Regular cardiac myocyte (primary cell): ENCODE results near the gene LCE3C. TPM values are rescaled to one million over a fixed set of nuclear protein-coding genes. Genes with fewer than 3 reads are reported as not detected.

Source experiments
- total RNA-seq: library from RNA; depleted of rRNA; stranded (reverse); fragments of >200 nt; gene quantifications from 2 replicates; pipeline ENCODE4 v1.2.3, GENCODE V29; 2014

LCE3C gene, protein sequence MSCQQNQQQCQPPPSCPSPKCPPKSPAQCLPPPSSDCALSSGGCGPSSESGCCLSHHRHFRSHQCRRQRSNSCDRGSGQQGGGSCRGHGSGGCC
- not detected in 2 replicates for total RNA-seq

DNA sequence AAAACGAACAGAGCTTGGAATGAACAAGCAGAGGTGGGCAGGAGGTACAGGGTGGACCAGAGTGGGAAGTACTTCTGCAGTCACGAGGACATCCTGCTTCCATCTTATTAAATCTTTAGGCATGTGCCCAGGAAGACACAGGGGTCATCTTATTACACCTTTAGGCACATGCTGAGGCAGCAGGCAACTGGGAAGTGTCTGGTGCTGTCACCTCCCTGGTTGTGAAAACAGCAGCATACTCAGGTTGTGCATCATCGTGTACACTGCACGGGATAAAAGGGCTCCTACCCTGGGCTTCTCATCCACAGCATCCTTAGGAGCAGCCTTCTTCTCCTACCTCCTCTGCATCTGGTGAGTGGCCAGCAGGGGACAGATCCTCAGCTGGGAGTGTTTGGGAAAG is at the start of gene LCE3C:
LCE3C (plus strand) TSS at position 301 of the 400 bp plus-strand sequence. CDS start 498 bp downstream, outside the sequence.

GRCh38 chr1:152566681-152567080 is 33.4 kb upstream of the LCE3C start, which contains the start of gene LCE3E:
LCE3E (minus strand) TSS chr1:152566780; CDS start chr1:152566208, 572 bp downstream.

DNA sequence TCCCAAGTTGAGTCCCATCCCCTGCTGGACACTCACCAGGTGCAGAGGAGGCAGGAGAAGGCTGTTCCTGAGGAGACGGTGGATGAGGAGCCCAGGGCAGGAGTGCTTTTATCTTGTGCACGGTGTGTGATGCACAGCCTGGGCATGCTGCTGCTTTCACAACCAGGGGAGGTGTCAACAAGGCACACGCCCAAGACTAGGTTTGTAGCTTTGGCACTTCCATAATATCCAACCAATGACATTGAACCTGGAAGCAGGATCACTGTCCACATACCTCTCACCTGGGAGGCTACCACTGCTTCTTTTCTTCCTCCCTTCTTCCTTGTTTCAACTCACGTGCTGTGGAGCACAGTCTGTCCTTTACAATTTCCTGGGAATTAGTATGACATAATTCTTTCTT is 19.6 kb upstream of the LCE3C start, which contains the start of gene LCE3D:
LCE3D (minus strand) TSS at position 84 of the 400 bp plus-strand sequence. CDS start 580 bp downstream, outside the sequence.

DNA sequence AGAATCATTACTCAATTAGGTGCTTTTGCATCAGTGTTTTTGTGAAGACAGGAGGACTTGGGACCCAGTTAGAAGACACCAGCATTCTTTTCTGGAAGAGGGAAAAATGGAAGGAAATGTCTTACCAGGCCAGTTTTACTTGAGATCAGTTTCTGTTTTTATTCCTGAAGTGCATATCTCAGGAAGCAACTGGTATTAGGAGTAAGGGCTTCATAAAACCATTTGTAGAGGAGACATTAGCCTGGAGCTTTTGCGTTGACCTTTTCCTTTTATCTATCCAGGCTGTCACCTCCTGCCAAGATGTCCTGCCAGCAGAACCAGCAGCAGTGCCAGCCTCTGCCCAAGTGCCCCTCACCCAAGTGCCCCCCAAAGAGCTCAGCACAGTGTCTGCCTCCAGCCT is 13.5 kb downstream of the LCE3C start, which contains the start of gene LCE3B:
LCE3B (plus strand) TSS at position 301 of the 400 bp plus-strand sequence; CDS start at position 301, 0 bp downstream.

GRCh38 chr1:152622803-152623202 is 22.8 kb downstream of the LCE3C start, which contains the start of gene LCE3A:
LCE3A (minus strand) TSS chr1:152623103; CDS start chr1:152623103, 0 bp downstream.

Other genes starting within 250 kb of the LCE3C start
- gene FLG2, start 240.2 kb upstream of the LCE3C start, total RNA-seq, result not detected in 2 replicates
- not detected in 2 replicates for gene CRNN, start 186.0 kb upstream of the LCE3C start, total RNA-seq
- not detected in 2 replicates for gene LCE5A, start 89.4 kb upstream of the LCE3C start, total RNA-seq
- gene CRCT1, start 85.8 kb upstream of the LCE3C start, total RNA-seq, result not detected in 2 replicates
- not detected in 2 replicates for gene LCE3E, start 33.5 kb upstream of the LCE3C start, total RNA-seq
- gene LCE3D, start 19.7 kb upstream of the LCE3C start, total RNA-seq, result not detected in 2 replicates
- not detected in 2 replicates for gene LCE3B, start 13.6 kb downstream of the LCE3C start, total RNA-seq
- gene LCE3A, start 22.9 kb downstream of the LCE3C start, total RNA-seq, result not detected in 2 replicates
- gene LCE2D, start 63.1 kb downstream of the LCE3C start, total RNA-seq, result not detected in 2 replicates
- gene LCE2C, start 75.0 kb downstream of the LCE3C start, total RNA-seq, result not detected in 2 replicates
- not detected in 2 replicates for gene LCE2B, start 85.9 kb downstream of the LCE3C start, total RNA-seq
- not detected in 2 replicates for gene LCE2A, start 98.1 kb downstream of the LCE3C start, total RNA-seq
- gene LCE4A, start 107.9 kb downstream of the LCE3C start, total RNA-seq, result not detected in 2 replicates
- gene KPRP, start 157.8 kb downstream of the LCE3C start, total RNA-seq, result not detected in 2 replicates
- gene LCE1F, start 174.9 kb downstream of the LCE3C start, total RNA-seq, result not detected in 2 replicates
- not detected in 2 replicates for gene LCE1E, start 186.0 kb downstream of the LCE3C start, total RNA-seq
- not detected in 2 replicates for gene LCE1D, start 196.5 kb downstream of the LCE3C start, total RNA-seq
- gene LCE1C, start 206.4 kb downstream of the LCE3C start, total RNA-seq, result not detected in 2 replicates
- not detected in 2 replicates for gene LCE1B, start 211.7 kb downstream of the LCE3C start, total RNA-seq
- not detected in 2 replicates for gene LCE1A, start 227.2 kb downstream of the LCE3C start, total RNA-seq
- not detected in 2 replicates for gene LCE6A, start 242.6 kb downstream of the LCE3C start, total RNA-seq